Heart left ventricle (tissue), 16 donors: ENCODE data around the gene ACTN2. TPM values are rescaled to one million over a fixed set of nuclear protein-coding genes. Genes with fewer than 3 reads are reported as not detected.

Source experiments
- ATAC-seq, 4 donors: fragments of 200-7000 bp; cut with Tn5 transposase; one replicate each; pipeline ENCODE4 v1.9.1; 2020 to 2022; ENCODE audit warnings: moderate library complexity in 4 of 4, mild to moderate bottlenecking in 3 of 4, moderate number of reproducible peaks in 1 of 4
- DNase-seq, 5 donors: peaks; one replicate each; pipeline ENCODE4 v3.0.0-alpha.2; 2020
- H3K27ac ChIP-seq, 12 donors: fragments of 200-600 bp; sonication (generic) in 4 of 12; one replicate each; pipeline versions ENCODE4 v1.5.0 to v1.8.0; 2016 to 2022; ENCODE audit warnings: mild to moderate bottlenecking in 2 of 12
- H3K27me3 ChIP-seq, 9 donors: fragments of 200-600 bp; sonication (generic) in 2 of 9; one replicate each; pipeline versions ENCODE4 v1.5.1 to v1.8.0; 2016 to 2022; ENCODE audit warnings: mild to moderate bottlenecking in 3 of 9
- H3K36me3 ChIP-seq, 9 donors: fragments of 200-600 bp; sonication (generic) in 2 of 9; one replicate each; pipeline versions ENCODE4 v1.5.0 to v1.8.0; 2018 to 2022; ENCODE audit warnings: mild to moderate bottlenecking in 2 of 9
- H3K4me1 ChIP-seq, 12 donors: fragments of 200-600 bp; sonication (generic) in 4 of 12; one replicate each; pipeline versions ENCODE4 v1.5.0 to v1.8.0; 2016 to 2022; ENCODE audit warnings: mild to moderate bottlenecking in 3 of 12
- H3K4me3 ChIP-seq, 12 donors: fragments of 200-600 bp; sonication (generic) in 4 of 12; one replicate each; pipeline versions ENCODE4 v1.5.0 to v1.8.0; 2017 to 2022; ENCODE audit warnings: mild to moderate bottlenecking in 9 of 12, moderate library complexity in 4 of 12
- H3K9me3 ChIP-seq, 12 donors: fragments of 200-600 bp; sonication (generic) in 4 of 12; one replicate each; pipeline versions ENCODE4 v1.5.0 to v1.8.0; 2016 to 2022; ENCODE audit warnings: mild to moderate bottlenecking in 1 of 12
- POLR2A ChIP-seq, 2 donors: fragments of 450-650 bp; IDR thresholded peaks; one replicate each; pipeline ENCODE4 v1.6.1; 2017; ENCODE audit warnings: antibody characterized with exemption in 2 of 2, mild to moderate bottlenecking in 2 of 2, moderate library complexity in 2 of 2
- WGBS, 4 donors: extraction: QIAGEN DNeasy Blood & Tissue Kit in 2 of 4; methylation state at CpG; one replicate each; pipeline versions ENCODE4 v1.1.5 to v1.1.7; 2013 to 2018; 5-methylcytosine and 5-hydroxymethylcytosine counted together
- intact Hi-C, 10 donors: fragments of 100-400 bp; cut with DNase I; formaldehyde crosslinking; loops; one replicate each; pipeline versions ENCODE4 v1.11.1 to v1.14.2; 2022
- polyA plus RNA-seq, 2 donors: library from polyadenylated mRNA; stranded (reverse); fragments of 200-250 nt; gene quantifications; one replicate each; pipeline ENCODE4 v1.2.3, GENCODE V29; 2013
- total RNA-seq, 9 donors: library from RNA; depleted of rRNA in 2 of 9; stranded (reverse); fragments of >200 nt in 2 of 9; fragmentation: NEBNext Ultra II Directional in 3 of 9; extraction: Animal tissue kit (Norgen Biotek cat#: 25700) in 3 of 9; gene quantifications; one replicate each; pipeline versions ENCODE4 v1.1.0 to v1.2.4, GENCODE V29; 2016 to 2023
- TF ChIP-seq, protein P1 (sequence below), 12 donors: fragments of 200-600 bp; sonication (generic) in 4 of 12; IDR thresholded peaks; one replicate each; pipeline versions ENCODE4 v1.5.0 to v1.8.0; 2018 to 2022; ENCODE audit warnings: antibody characterized with exemption in 12 of 12, mild to moderate bottlenecking in 5 of 12
- donor health status: ischemic (EF 13 %, LVEDD 7.1; RV severe dilation, severe dysfunction).
- donor health status: healthy with polysubstance abuse.
- donor health status: DM: no; HTN: yes; CAD: no.
- donor health status: DM: no; HTN: no; CAD: no.
- donor health status: ischemic (EF 25% LVEDD 6.9; RV normal size, moderate dysfunction).
- donor health status: ischemic (EF 25% LVEDD 5.7; RV mildly dilated, moderate dysfunction).
- donor health status: healthy.
- donor health status: DM: yes; HTN: yes; CAD: no.
- donor health status: ischemic (EF 35%, LVEDD 5.7; RV mildly dilated, moderate dysfunction).
- donor health status: nonischemic (EF 11% LVEDD 7.7; RV severe dilation, severe dysfunction).
- donor health status: DM: yes; HTN: yes; CAD: no.
- donor health status: PGD.
- donor health status: ischemic (EF 29% LVEDD 5.4; RV normal size, mild dysfunction).
- donor health status: nonischemic (EF 23%, LVEDD 6.1; RV moderate dilation, normal function).

The ACTN2 gene
- total and polyA plus RNA-seq, 11 donors = 1,024 to 4,007 (median 2,848) TPM

- intact Hi-C loops = no loop called here
- TF ChIP-seq, protein P1, sequence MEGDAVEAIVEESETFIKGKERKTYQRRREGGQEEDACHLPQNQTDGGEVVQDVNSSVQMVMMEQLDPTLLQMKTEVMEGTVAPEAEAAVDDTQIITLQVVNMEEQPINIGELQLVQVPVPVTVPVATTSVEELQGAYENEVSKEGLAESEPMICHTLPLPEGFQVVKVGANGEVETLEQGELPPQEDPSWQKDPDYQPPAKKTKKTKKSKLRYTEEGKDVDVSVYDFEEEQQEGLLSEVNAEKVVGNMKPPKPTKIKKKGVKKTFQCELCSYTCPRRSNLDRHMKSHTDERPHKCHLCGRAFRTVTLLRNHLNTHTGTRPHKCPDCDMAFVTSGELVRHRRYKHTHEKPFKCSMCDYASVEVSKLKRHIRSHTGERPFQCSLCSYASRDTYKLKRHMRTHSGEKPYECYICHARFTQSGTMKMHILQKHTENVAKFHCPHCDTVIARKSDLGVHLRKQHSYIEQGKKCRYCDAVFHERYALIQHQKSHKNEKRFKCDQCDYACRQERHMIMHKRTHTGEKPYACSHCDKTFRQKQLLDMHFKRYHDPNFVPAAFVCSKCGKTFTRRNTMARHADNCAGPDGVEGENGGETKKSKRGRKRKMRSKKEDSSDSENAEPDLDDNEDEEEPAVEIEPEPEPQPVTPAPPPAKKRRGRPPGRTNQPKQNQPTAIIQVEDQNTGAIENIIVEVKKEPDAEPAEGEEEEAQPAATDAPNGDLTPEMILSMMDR (IDR thresholded peaks at IDR 0.05) = no peak
- TF ChIP-seq POLR2A (IDR thresholded peaks at IDR 0.05) = no peak
- peak overlapping the region in 10 of 12 donors; percentile 9 to 100 (median 84) for H3K27ac ChIP-seq
- H3K4me3 ChIP-seq = peak overlapping the region in 3 of 12 donors; percentile 0 to 36 (median 16)
- 19 to 36% (median 25%) methylated on average over 1 of the region's 1 CpG for WGBS, 4 donors
- no peaks in the 10 kb centered on the region for H3K9me3 ChIP-seq
- ATAC-seq = no peak
- peaks cover 0 to 8% (median 0%) of the 10 kb centered on the region in 9 donors for H3K27me3 ChIP-seq
- peaks cover 0 to 17% (median 0%) of the 10 kb centered on the region in 9 donors for H3K36me3 ChIP-seq
- no peak for DNase-seq
- H3K4me1 ChIP-seq = peaks cover 0 to 66% (median 8%) of the 10 kb centered on the region in 12 donors
These were observed 19.5 kb downstream of the ACTN2 start for GRCh38 chr1:236705771-236706170.

GRCh38 chr1:236706183-236706582 is 19.9 kb downstream of the ACTN2 start:
- Histone ChIP-seq H3K4me3 (no peak overlapping the region), H3K4me1 (peaks cover 0 to 66% (median 8%) of the 10 kb centered on the region in 12 donors), H3K27me3 (peaks cover 0 to 6% (median 0%) of the 10 kb centered on the region in 9 donors), H3K36me3 (peaks cover 0 to 19% (median 0%) of the 10 kb centered on the region in 9 donors), H3K27ac (peak overlapping the region in 10 of 12 donors; percentile 9 to 100 (median 84)), H3K9me3 (no peaks in the 10 kb centered on the region)
- WGBS, 4 donors = 45 to 50% (median 48%) methylated on average over 1 of the region's 1 CpG
- TF ChIP-seq, protein P1 (IDR thresholded peaks at IDR 0.05) = no peak
- no peak for TF ChIP-seq POLR2A (IDR thresholded peaks at IDR 0.05)
- no peak for DNase-seq
- intact Hi-C loops = no loop called here
- no peak for ATAC-seq

DNA sequence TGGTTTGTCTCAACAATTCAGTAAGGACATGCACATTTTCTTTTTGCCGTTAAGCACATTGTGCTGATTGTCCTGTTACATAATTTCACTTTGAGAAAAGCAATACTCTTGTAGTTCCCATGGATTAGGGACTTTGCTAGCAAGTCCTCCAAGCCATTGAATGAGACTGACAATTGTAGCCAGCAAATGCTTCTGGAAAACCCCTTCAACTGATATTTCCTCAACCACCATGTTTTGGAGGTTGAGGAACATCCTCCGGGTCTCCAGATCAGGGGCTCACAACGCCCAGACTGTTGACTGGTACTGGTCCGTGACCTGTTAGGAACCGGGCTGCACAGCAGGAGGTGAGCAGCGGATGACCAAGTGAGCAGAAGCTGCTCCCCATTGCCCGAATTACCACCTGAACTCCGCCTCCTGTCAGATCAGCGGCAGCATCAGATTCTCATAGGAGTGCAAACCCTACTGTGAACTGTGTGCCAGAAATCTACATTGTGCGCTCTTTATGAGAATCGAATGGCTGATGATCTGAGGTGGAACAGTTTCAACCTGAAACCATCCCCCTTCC is 24.1 kb downstream of the ACTN2 start:
- TF ChIP-seq, protein P1 (IDR thresholded peaks at IDR 0.05) = no peak
- no peak for TF ChIP-seq POLR2A (IDR thresholded peaks at IDR 0.05)
- 42 to 64% (median 56%) methylated on average over 11 of the region's 11 CpGs for whole genome bisulfite sequencing, 4 donors
- Histone ChIP-seq H3K27ac (peak overlapping the region in 3 of 12 donors; percentile 27 to 100 (median 40)), H3K4me3 (peak overlapping the region in 2 of 12 donors; percentile 7 to 9), H3K36me3 (peaks cover 0 to 13% (median 0%) of the 10 kb centered on the region in 9 donors), H3K4me1 (peaks cover 0 to 58% (median 7%) of the 10 kb centered on the region in 12 donors), H3K9me3 (no peaks in the 10 kb centered on the region), H3K27me3 (no peaks in the 10 kb centered on the region)
- ATAC-seq (peak in 3 of 4 donors; percentile 14 to 32 (median 17)), DNase-seq (no peak)
- intact Hi-C loops = no loop called here

GRCh38 chr1:236716160-236716559 is 29.9 kb downstream of the ACTN2 start:
- H3K36me3 ChIP-seq = peaks cover 0 to 39% (median 8%) of the 10 kb centered on the region in 9 donors
- intact Hi-C loops = no loop called here
- no peak overlapping the region for H3K4me3 ChIP-seq
- DNase-seq = peak in 2 of 5 donors; percentile 34 to 55
- peak overlapping the region in 10 of 12 donors; percentile 32 to 80 (median 50) for H3K27ac ChIP-seq
- ATAC-seq = peak; percentile 62 to 81 (median 68)
- H3K4me1 ChIP-seq = peaks cover 0 to 58% (median 23%) of the 10 kb centered on the region in 12 donors
- H3K9me3 ChIP-seq = no peaks in the 10 kb centered on the region
- TF ChIP-seq, protein P1 (IDR thresholded peaks at IDR 0.05) = no peak
- TF ChIP-seq POLR2A (IDR thresholded peaks at IDR 0.05) = no peak
- 3 to 10% (median 3%) methylated on average over 1 of the region's 1 CpG for WGBS, 4 donors
- H3K27me3 ChIP-seq = no peaks in the 10 kb centered on the region
